ENCODE data around the gene EN2. TPM values are rescaled to one million over a fixed set of nuclear protein-coding genes. Genes with fewer than 3 reads are reported as not detected.

Gene EN2
- total RNA-seq, 8 experiments from 2014 or later, result 0.10 to 1.3 (median 0.49) TPM; not detected in 1

DNA sequence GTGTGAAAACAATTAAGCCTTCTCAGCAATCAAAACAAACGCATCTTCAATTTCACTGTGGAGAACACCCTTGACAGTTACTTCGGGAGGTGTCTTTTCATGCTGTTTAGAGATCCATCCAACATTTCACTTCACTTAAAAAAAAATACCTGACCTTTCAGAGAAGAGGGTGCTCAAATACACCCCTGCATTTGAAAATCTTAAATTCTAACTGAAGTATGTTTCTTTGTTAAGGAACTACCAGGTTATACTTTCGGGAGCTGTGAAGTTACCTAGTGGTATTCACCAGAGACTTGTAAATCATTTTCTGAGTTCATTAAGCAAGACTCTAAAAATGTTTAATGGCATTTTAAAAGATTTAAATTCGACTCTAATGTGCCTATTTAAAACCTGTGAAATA is 49.6 kb downstream of the EN2 start:
- ATAC-seq (replicated peaks in 6 of 8), result no peak
- in situ Hi-C loops (cut with MboI; ENCODE audit: low pct_unique_long_range_greater_than_20kb in 2 of 9, low sequenced_read_pairs in 9 of 9, unreplicated experiment in 9 of 9), result no loop called here
- H3K4me1 ChIP-seq (replicated peaks in 1 of 2), result peaks cover 0 to 5% of the 10 kb centered on the region in 2 donors
- H3K4me3 ChIP-seq, result no peak overlapping the region
- no peak overlapping the region for H3K27ac ChIP-seq
- WGBS, 10 experiments, result 0 to 26% (median 4%) methylated on average over 1 to 4 of the region's 4 CpGs

GRCh38 chr7:155508376-155509358 is 50.7 kb downstream of the EN2 start:
- H3K4me1 ChIP-seq (replicated peaks in 1 of 2), result peaks cover 0 to 5% of the 10 kb centered on the region in 2 donors
- no peak overlapping the region for H3K27ac ChIP-seq
- WGBS, 10 experiments, result 2 to 22% (median 6%) methylated on average over 10 to 29 of the region's 29 CpGs
- H3K4me3 ChIP-seq, result peak overlapping the region in 1 of 5 donors; percentile 29
- in situ Hi-C loops (cut with MboI; ENCODE audit: low pct_unique_long_range_greater_than_20kb in 2 of 9, low sequenced_read_pairs in 9 of 9, unreplicated experiment in 9 of 9), result no loop called here
- ATAC-seq (replicated peaks in 6 of 8), result no peak

GRCh38 chr7:155509359-155509724 is 51.4 kb downstream of the EN2 start:
- Histone ChIP-seq H3K4me3 (peak overlapping the region in 3 of 5 donors; percentile 18 to 29 (median 28)), H3K27ac (no peak overlapping the region), H3K4me1 (replicated peaks in 1 of 2) (peaks cover 0 to 5% of the 10 kb centered on the region in 2 donors)
- 0 to 20% (median 0%) methylated on average over 1 of the region's 16 CpGs; no CpG with 5 or more reads in 5 of the 10 experiments for WGBS, 10 experiments
- in situ Hi-C loops (cut with MboI; ENCODE audit: low pct_unique_long_range_greater_than_20kb in 2 of 9, low sequenced_read_pairs in 9 of 9, unreplicated experiment in 9 of 9), result no loop called here
- peak in 4 of 8 experiments; percentile 21 to 56 (median 30) for ATAC-seq (replicated peaks in 6 of 8)

GRCh38 chr7:155509725-155510551 is 52.0 kb downstream of the EN2 start:
- no peak overlapping the region for H3K27ac ChIP-seq
- H3K4me3 ChIP-seq, result peak overlapping the region in 3 of 5 donors; percentile 18 to 29 (median 28)
- ATAC-seq (replicated peaks in 6 of 8), result peak in 6 of 8 experiments; percentile 49 to 70 (median 68)
- H3K4me1 ChIP-seq (replicated peaks in 1 of 2), result peaks cover 0 to 5% of the 10 kb centered on the region in 2 donors
- WGBS, 10 experiments, result 0 to 11% (median 1%) methylated on average over 2 to 19 of the region's 68 CpGs; no CpG with 5 or more reads in 2 of the 10 experiments
- in situ Hi-C loops (cut with MboI; ENCODE audit: low pct_unique_long_range_greater_than_20kb in 2 of 9, low sequenced_read_pairs in 9 of 9, unreplicated experiment in 9 of 9), result no loop called here

GRCh38 chr7:155510975-155511701 is 53.2 kb downstream of the EN2 start:
- no peak for ATAC-seq (replicated peaks in 6 of 8)
- H3K4me3 ChIP-seq, result no peak overlapping the region
- WGBS, 10 experiments, result 0 to 33% (median 5%) methylated on average over 2 to 6 of the region's 6 CpGs
- in situ Hi-C loops (cut with MboI; ENCODE audit: low pct_unique_long_range_greater_than_20kb in 2 of 9, low sequenced_read_pairs in 9 of 9, unreplicated experiment in 9 of 9), result no loop called here
- peaks cover 0 to 5% of the 10 kb centered on the region in 2 donors for H3K4me1 ChIP-seq (replicated peaks in 1 of 2)
- H3K27ac ChIP-seq, result no peak overlapping the region

- no peak overlapping the region for H3K27ac ChIP-seq
- no peak for ATAC-seq (replicated peaks in 6 of 8)
- WGBS, 10 experiments, result 0 to 40% (median 23%) methylated on average over 1 to 5 of the region's 5 CpGs
Observed at GRCh38 chr7:155511702-155511996, 53.7 kb downstream of the EN2 start.

GRCh38 chr7:155512246-155512887 is 54.4 kb downstream of the EN2 start:
- no peak for ATAC-seq (replicated peaks in 6 of 8)
- in situ Hi-C loops (cut with MboI; ENCODE audit: low pct_unique_long_range_greater_than_20kb in 2 of 9, low sequenced_read_pairs in 9 of 9, unreplicated experiment in 9 of 9), result no loop called here
- 4 to 50% (median 17%) methylated on average over 2 to 4 of the region's 4 CpGs; no CpG with 5 or more reads in 1 of the 10 experiments for WGBS, 10 experiments
- no peak overlapping the region for H3K27ac ChIP-seq
- H3K4me1 ChIP-seq (replicated peaks in 1 of 2), result peaks cover 0 to 5% of the 10 kb centered on the region in 2 donors
- no peak overlapping the region for H3K4me3 ChIP-seq

More at GRCh38 chr7:155511702-155511996, 53.7 kb downstream of the EN2 start:
- in situ Hi-C loops (cut with MboI; ENCODE audit: low pct_unique_long_range_greater_than_20kb in 2 of 9, low sequenced_read_pairs in 9 of 9, unreplicated experiment in 9 of 9), result no loop called here
- Histone ChIP-seq H3K4me3 (no peak overlapping the region), H3K4me1 (replicated peaks in 1 of 2) (peaks cover 0 to 5% of the 10 kb centered on the region in 2 donors)

DNA sequence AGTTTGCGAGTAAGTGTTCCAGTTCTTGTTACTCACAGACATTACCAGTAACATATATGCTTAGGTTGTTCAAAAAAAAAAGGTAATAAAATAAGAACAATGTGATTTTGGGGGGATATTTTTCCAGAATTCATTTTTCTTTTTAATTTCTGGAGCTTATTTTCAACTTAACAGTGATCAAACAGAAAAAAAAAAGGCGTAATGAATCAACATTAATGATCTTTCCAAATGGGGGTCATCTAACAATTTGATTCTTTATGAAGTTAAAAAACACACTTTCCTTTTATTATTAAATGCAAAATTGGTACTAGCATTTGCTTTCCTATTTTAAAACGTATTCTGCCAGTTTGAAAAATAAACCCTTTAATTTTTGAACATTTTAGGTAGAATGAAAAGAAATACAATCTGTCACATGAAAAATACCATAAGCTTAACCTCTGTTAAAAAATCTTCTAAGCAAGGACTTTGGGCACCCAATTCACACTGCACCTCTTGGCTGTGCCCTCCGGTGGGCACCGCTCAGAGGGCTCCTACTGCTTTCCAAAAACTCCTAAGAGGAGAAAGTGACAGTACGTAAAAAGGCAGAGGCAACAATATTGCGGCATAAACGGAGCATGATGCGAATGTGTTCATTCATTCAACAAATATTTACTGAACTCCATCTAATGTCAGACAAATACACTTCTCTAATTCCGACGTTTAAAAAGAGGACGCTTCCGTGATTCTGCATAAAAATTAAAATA is 55.8 kb downstream of the EN2 start:
- H3K4me1 ChIP-seq (replicated peaks in 1 of 2), result peaks cover 0 to 5% of the 10 kb centered on the region in 2 donors
- in situ Hi-C loops (cut with MboI; ENCODE audit: low pct_unique_long_range_greater_than_20kb in 2 of 9, low sequenced_read_pairs in 9 of 9, unreplicated experiment in 9 of 9), result no loop called here
- no peak for ATAC-seq (replicated peaks in 6 of 8)
- H3K27ac ChIP-seq, result no peak overlapping the region
- 27 to 74% (median 63%) methylated on average over 3 to 13 of the region's 13 CpGs for WGBS, 10 experiments
- no peak overlapping the region for H3K4me3 ChIP-seq

DNA sequence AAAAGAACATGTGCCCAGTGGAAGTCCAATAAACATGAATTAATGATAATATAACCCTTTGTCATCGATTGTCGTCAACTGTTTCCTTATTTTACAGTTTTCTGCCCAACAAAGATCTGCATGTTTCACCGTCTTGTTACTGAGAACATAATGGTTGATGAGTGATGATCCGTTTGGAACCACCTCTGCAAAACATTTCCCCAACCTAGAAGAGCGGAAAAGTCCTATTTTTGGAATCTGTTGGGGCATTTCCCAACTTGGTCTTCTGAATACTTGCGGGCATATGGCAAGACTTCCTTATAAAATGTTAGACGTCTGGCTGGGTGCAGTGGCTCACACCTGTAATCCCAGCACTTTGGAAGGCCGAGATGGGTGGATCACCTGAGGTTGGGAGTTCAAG is 56.4 kb downstream of the EN2 start:
- no peak overlapping the region for H3K27ac ChIP-seq
- ATAC-seq (replicated peaks in 6 of 8), result no peak
- 47 to 100% (median 76%) methylated on average over 1 to 6 of the region's 8 CpGs; no CpG with 5 or more reads in 1 of the 10 experiments for WGBS, 10 experiments
- H3K4me3 ChIP-seq, result no peak overlapping the region
- in situ Hi-C loops (cut with MboI; ENCODE audit: low pct_unique_long_range_greater_than_20kb in 2 of 9, low sequenced_read_pairs in 9 of 9, unreplicated experiment in 9 of 9), result no loop called here
- peaks cover 0 to 5% of the 10 kb centered on the region in 2 donors for H3K4me1 ChIP-seq (replicated peaks in 1 of 2)

All from motor neuron (in vitro differentiated cells).